Endometrium (tissue), 2 donors: Measurements from ENCODE around the gene HOMER3.

ENCODE experiments used
- FAIRE-seq: peaks from 2 replicates; lab custom pipeline; 2012; peaks lifted over from hg19 to GRCh38; lab: Jason Lieb, UNC
- donor health status: control.
- donor health status: control.

Gene HOMER3

DNA sequence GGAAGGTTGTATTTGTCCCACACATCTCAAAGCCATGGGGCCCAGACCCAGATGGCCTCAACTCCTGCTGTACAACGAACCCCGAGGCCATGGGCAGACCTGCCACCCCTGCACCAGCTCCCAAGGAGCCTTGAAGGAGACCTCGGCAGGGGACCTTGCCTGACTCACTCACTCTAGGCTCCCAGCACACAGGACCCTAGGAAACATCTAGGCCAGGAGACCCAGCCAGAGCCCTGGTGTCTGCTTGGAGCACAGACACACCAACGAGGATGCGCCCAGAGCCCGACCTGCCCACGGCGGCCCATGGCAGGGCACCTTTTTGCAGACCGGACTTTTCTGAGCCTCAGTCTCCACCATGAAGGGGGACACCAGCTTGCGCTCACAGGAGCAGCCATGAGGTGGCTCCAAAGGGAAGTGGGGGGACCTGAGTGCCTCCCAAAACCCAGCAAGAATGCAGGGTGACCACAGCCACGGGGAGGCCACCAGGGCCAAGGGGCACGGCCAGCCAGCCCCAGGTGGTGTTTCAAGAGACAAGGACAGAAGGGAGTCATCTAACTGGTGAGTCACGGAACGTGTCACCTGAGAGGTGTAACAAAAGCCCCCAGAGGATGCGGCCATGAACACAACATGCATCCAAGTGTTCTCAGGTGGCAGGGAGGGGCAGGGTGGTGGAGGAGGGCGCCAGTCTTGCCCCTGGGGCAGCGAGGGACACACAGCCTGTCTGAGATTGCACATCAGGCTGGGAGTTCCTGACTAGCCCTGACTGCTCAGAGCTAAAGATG, 40.1 kb downstream of the HOMER3 start:
- no peak for FAIRE-seq

DNA sequence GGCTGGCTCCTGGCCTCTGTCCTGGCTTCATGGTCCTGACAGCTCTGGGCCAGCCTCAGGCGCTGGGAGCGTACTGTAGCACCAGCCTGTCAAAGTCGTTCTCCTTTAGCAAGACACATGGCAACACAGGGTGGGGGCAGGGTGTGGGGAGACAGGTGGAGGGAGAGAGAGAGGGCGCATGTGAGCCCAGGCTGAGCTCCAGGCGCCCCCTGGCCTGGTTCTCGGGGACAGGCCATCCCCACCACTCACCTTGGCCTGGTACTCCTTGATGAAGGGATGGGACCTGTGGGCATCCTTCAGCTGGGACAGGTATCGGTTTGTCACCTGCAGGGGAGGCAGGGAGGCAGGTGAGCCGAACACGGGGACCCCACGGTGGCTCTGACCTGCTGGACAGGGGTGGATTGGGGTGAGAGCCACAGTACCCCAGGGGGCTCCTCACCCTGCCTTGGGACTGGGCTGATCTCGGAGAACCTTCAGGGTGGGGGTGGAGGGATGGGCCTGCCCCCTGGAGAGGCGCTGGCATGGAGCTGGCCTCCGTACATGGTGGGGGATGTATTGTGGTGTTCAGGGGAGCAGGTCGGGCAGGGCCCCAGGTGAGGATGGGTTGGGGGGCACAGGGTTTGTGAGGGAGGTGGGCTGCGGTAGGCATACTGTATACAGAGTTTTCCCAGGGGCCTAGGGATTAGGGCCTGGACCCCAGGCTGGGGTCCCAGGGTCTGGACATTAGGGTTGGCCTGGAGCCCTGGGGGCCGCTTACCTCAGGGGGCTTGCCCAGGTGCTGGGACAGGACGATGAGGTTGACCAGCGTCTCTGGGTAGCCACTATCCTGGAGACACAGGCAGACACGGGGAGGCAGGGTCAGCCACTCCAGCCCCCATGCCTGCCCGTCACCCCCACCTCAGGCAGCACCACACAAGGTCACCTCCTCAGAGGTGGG, 41.1 kb downstream of the HOMER3 start:
- FAIRE-seq = no peak

DNA sequence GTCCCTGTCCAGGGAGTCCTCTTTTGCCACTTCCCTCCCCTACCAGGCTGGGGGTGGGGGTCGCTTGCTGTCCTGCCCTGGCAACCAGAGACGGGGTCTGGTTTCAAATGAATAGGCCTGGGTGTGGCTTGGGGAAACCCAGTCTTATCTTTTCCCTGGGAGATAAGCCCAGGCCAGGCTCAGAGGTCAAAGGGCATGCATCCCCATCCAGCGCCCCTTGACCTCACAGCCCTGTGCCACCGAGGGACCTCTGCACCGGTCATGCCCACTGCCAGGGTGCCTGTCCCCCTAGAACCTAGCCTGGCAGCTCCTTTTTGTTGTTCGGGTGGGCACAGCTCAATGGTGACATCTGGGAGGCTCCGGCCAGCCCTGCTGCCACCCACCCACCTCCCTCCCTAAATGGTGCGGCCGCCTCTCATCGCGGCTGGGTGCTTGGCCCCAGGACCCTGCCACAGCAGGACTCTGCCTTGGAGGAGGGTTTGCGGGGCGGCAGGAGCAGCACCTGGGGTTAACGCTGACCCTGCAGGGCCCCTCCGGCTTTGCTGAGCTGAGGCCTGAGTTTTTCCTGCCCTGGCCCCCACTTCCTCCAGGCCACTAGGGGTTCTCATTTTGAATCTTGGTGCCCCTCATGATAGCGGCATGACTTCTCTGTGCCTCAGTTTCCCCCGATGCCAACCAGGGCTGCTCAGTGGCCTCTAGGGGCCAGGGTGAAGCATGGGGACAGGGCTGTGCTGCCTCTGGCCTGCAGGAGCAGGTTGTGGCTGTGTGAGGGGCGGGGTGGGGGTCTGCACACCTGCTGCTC, 42.2 kb downstream of the HOMER3 start:
- FAIRE-seq = no peak

DNA sequence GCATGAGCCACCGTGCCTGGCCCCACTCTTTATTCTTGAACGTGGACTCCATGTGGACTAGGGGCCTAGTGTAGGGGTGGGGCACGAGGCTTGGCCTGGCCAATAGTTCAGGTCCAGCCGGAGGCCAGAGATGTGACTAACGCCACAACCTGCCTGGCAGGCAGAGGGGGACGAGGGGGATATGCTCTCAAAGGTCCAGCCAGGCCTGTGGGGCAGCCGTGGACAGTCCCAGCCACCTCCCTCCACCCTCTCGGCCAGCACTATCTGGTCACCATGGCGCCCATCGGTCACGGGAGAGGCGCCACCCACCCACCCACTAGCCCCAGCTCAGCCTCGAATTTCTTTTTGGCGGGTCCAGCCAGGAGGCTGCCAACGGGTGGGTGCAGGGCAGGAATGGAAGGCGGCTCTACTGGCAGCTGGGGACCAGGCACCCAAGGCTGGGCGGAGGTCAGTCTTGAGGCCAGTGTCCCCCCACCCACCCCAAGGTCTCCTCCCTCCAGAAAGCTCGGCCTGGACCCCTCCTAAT, 42.9 kb downstream of the HOMER3 start:
- no peak for FAIRE-seq

DNA sequence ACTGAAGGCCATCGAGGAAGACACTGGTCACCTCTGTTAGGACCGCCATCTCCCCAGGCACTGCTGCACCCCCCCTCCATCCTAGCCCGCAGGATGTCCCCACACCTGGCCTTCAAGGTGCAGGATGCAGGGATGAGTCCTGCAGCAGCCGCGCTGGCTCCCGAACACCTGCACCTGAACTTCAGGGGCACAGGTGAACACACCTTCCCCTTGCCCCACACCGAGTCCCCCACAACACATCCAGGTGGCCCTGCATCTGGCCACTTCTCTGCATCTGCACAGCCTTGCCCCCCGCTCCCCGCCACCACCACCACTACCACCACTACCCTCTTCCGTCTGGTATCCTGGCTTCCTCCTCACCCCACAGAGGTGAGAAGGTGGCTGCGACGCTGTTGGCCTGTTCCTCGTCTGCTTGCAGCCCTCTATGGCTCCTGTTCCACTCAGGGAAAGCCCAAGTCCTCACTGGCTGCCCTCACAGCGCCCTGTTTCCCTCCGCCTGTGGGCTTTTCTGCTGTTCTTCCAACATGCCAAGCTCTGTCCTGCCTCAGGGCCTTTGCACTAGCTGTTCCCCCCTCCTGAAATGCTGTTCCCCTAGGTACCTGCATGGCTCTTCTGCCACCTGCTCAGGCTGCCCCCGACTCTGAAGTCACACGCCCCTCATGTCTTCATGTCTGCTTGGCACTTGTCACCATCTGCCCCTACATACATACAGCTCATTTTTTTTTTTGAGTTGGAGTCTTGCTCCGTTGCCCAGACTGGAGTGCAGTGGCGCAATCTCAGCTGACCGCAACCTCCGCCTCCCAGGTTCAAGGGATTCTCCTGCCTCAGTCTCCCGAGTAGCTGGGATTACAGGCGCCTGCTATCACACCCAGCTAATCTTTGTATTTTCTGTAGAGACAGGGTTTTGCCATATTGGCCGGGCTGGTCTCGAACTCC, 43.7 kb downstream of the HOMER3 start:
- FAIRE-seq = no peak

DNA sequence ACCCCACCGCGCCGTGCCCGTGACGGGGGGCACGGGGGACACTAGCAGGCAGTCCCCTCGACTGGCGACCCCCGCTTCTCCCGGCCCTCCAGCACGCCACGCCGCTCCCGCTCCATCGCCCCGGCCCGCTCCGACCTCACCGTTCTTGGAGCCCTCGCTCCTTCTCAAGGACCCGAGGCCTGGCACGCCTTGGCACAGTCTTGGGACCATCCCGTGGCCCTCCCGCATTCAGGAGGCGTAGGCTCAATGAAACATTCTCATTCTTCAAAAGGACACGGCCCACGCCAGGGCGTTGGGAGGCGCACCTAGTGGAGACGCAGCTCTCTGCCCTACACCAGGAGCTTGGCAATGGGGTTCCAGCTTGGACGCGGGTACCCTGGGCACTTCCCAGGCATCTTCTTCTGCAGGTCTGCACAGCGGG, 44.6 kb downstream of the HOMER3 start:
- no peak for FAIRE-seq

DNA sequence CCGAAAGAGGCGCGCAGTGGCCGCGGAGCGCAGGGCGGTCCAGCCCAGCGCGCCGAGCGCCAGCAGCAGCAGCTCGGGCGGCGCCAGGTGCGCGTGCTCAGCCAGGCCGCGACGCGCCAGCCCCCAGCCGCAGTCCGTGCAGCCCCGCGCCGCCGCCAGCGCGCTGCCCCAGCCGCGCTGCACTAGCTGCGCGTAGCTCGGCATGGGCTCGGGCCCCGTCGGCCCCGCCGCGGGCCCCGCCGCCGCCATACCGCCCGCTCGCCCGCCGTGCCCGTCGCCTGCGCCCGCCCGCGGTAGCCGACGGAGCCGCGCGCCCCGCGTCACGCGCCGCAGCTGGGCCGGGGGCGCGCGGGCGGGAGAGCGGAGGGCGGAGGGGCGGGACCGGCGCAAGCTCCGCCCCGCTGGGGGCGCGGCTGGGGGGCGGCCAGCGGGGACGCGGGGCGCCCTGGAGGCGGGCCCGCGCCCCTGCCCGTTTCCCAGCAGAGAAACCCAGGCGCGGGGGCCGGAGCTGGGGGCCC, 45.1 kb downstream of the HOMER3 start, which contains the start of gene CERS1:
Gene CERS1 (minus strand): TSS at position 335 of the 518 bp plus-strand sequence. CDS start 86 bp downstream, at position 249.
- no peak for FAIRE-seq

DNA sequence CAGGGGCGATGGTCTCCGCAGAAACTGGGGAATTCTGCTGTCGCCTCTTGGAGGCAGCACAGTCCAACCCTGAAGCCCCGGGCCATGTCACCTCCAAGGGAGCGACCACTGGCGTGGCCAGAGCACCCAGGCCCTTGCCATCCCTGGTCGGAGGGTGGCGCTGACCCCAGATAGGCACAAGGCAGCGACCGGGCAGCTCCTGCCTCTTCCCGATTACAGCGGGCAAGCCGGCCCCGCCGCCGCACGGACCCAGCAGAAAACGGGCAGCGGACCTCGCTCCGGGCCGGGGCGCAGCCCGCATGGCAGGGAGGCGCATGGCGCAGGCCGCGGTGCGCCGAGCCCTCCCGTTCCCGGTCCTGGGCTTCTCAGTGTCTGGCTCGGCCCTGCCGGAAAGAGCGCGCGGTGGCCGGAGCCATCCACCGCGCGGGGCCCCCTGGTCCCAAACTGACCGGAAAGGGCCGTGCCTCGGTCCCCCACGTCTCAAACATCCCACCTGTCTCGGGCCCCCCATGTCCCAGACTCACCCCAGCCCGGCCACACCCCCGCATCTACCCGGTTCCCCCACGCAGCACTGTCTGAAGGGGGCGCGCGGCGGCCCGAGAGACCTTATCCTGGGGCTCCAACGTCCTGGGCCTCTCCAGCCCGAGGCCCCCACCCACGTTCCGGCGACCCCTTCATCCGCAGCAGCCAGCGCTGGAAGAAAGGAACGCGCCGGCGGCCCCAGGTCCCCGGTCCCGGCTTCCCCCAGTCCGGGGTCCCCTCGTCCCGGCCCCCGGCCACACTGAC, 45.8 kb downstream of the HOMER3 start:
- FAIRE-seq = no peak

DNA sequence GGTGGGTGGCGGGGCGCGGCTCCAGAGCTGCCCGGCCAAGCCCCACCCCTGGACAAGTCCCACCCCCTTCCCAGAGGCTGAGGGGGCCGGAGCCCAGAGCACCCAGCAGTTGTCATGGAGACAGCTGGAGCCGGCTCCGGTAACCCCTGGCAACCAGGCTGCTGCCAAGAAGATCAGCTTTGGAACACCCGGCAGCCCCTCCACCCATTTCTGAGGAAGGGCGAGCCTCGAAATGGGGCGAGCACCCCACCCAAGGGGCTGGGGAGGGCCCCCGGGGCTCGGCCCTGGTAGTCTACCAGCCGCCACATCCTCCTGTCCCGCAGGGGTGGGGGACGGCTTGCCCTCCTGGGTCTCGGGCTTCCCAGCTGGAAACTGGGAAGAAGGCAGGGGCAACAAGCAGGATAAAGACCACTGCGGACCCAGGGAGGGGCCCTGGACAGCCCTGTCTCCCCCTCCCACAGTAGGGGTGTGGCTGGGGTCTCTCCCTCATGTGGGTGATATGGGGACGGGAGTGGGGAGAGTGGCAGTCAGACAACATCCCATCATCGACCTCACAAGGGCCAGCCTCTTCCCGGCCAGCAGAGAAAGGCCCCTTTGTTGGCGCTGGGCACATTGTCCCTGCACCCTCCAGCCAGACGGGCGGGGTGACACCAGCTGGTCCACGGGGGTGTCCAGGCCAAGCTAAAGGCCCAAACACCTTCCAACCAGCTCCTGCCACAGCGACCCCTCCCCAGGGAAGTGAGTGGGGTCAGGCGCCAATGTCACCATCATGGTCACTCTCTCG, 46.6 kb downstream of the HOMER3 start:
- no peak for FAIRE-seq

DNA sequence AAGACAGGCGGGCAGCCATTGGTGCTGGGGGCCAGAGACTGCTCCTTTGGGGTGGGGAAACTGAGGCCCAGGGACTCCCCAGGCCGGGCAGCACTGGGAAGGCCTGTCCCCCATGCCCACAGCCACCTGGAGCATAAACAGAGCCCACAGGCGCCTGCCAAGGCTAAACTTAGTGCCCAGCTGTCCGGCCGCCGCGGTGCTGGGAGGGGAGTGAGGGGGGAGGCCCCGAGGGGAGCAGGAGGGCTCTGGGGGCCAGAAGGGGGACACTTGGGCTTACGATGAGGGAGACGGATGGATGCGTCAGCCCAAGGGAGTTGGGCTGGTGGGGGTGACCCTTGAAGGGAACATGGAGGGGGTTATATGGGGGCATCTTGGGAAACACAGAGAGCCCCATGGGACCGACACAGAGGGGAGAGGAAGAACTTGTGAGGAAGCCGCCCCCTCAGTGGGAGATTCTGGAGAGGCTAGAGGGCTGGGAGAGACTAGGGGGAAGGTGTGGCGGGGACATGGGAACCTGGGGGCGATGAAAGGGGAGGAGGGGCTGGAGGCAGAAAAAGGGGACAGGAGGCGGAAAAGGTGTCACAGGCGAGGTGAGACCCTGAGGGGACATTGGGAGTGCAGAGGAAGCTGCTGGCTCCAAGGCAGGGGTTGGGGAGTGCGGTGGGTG, 47.3 kb downstream of the HOMER3 start:
- no peak for FAIRE-seq

DNA sequence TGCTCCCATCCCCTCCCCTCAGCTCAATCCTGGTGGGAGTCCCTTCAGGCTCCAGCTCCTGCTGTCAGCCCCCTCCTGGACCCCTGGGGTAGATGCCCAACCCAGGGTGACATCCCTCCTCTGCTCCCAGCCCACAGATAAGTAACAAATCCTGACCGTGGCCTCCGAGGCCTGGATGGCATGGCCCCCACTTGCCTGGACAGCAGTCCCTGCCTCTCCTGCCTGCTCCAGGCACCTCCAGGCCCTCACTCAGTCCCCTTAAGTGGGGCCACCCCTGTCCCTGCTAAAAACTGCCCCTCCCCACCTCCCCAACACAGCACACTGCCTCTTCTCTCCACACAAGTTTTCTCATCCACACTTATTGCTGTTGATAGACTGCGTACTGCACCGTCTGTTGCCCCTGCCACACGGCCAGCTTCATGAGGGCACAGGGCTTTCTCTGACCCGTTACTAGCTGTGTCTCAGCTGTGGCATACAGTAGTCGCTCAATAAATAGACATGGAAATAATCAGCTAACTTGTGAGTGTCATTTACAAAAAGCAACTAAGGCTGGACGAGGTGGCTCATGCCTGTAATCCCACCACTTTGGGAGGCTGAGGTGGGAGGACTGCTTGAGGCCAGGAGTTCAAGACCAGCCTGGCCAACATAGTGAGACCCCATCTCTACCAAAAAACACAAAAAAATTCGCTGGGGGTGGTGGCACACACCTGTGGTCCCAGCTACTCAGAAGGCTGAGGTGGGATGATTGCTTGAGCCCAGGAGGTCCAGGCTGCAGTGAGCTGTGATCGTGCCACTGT, 50.9 kb downstream of the HOMER3 start:
- no peak for FAIRE-seq

DNA sequence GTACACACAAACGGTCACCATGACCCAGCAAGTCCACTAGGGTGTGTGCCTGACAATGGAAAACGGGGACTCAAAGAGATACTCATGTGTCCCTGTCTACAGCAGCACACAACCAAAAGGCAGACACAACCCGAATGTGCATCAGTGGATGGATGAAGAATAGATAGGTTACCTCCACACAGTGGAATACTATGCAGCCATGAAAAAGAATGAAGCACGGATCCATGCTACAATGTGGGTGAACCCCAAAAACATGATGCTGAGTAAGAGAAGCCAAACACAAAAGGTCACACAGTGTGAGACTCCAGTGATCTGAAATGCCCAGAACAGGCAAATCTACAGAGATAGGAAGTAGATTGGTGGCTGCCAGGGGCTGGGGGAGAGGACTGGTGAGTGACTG, 54.0 kb downstream of the HOMER3 start:
- FAIRE-seq = no peak

DNA sequence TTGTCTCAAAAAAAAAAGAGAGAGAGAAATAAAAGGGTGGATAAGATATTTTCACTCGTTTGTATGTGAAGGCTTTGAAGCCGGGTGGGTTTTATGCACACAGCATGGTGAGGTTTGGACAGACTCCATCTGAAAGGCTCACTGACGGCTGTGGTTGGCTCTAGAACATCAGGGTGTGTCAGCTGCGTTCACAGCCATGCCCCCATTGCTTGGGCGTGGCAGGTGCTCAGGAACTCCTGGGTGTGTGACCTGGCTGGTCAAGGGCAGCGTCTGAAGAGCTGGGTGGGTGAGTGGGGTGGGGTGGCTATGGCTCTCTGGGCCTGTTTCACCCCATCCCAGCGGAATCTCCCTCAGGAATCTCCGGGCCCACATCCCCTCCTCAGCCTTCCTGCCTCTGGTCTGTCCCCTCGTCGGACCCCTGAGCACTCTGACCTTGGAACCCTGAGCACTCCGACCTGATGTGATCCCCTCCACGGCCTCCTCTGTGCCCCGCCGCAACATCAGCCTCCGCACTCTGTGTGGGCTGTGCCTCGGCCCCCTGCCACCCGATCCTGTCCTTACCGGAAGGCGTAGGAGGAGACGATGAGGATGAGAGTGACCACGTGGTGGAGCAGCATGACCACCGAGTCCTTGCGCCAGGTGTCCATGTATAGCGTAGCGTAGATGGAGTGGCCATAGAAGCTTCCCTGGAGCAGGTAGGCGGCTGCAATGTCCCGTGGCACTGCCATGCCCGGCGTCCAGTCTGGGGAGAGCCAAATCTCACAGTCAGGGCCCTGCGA, 57.3 kb downstream of the HOMER3 start:
- no peak for FAIRE-seq

DNA sequence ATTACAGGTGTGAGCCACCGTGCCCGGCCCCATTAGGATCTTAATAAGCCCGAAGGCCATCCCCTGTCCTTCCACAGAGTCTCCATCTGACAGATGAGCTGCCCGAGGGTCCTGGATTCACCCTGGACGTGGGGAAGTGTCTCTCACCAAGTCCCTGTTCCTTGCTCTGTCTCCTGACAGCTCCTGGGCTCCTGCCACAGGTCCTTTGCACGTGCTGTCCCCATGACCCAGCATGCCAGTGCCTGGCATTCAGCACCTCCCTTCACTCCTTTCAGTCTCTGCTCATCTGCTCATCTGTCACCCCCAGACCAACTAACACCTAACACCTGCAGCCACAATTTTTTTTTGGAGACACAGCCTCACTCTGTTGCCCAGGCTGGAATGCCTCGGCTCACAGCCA, 59.5 kb downstream of the HOMER3 start:
- no peak for FAIRE-seq

DNA sequence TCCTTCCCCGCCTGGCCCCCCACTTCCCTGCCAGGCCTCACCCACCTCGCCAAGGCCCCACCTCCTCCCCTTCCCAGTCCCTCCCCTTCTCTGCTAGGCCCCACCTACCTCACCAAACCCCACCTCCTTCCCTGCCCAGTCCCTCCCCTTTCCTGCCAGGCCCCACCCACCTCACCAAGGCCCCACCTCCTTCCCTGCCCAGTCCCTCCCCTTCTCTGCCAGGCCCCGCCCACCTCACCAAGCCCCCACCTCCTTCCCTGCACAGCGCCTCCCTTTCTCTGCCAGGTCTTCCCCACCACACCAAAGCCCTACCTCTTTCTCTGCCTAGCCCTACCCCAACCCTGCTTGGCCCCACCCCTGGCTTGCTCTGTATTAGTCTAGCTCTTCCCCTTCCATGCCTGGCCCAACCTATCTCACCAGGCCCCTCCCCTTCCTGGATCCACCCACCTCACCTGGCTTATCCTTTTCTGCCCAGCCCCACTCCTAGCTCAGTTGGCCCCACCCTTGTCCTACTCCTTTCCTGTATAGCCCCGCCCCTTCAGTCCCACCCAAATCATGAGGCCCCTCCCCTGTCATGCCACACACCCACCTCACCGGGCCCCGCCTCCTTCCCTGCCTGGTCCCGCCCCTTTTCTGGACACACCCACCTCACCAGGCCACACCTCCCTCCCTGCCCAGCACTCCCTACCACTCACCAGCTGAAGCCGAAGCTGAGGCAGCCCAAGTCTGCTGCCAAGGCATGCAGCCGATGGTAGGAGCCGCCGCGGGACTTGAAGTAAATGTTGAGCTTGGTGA, 61.2 kb downstream of the HOMER3 start:
- no peak for FAIRE-seq
